Measurements from ENCODE around the gene JMJD7.
A peak's percentile ranks its signal among the peaks of the same experiment; 100 is the strongest.

Gene JMJD7

GRCh38 chr15:41827880-41828806 is at the start of gene JMJD7:
Gene JMJD7, plus strand, starts transcription at chr15:41828092. Its CDS starts 33 bp downstream, at chr15:41828125.
- peak; percentile 90 to 97 (median 91) for DNase-seq (ENCODE audit: low read depth in 3 of 3, low spot score in 1 of 3)

- no peak for DNase-seq (ENCODE audit: low read depth in 3 of 3, low spot score in 1 of 3)
These were observed 49.4 kb upstream of the JMJD7 start for GRCh38 chr15:41778521-41778920.

- DNase-seq (ENCODE audit: low read depth in 3 of 3, low spot score in 1 of 3): no peak
These were observed 48.2 kb upstream of the JMJD7 start for GRCh38 chr15:41779662-41780157.

GRCh38 chr15:41780266-41780665 is 47.6 kb upstream of the JMJD7 start:
- DNase-seq (ENCODE audit: low read depth in 3 of 3, low spot score in 1 of 3): no peak

GRCh38 chr15:41780727-41781126 is 47.2 kb upstream of the JMJD7 start:
- no peak for DNase-seq (ENCODE audit: low read depth in 3 of 3, low spot score in 1 of 3)

GRCh38 chr15:41782371-41783282 is 45.3 kb upstream of the JMJD7 start:
- no peak for DNase-seq (ENCODE audit: low read depth in 3 of 3, low spot score in 1 of 3)

GRCh38 chr15:41783296-41783695 is 44.6 kb upstream of the JMJD7 start:
- DNase-seq (ENCODE audit: low read depth in 3 of 3, low spot score in 1 of 3): no peak

- DNase-seq (ENCODE audit: low read depth in 3 of 3, low spot score in 1 of 3): no peak
These were observed 39.6 kb upstream of the JMJD7 start for GRCh38 chr15:41788262-41788661.

GRCh38 chr15:41789236-41789635 is 38.7 kb upstream of the JMJD7 start:
- DNase-seq (ENCODE audit: low read depth in 3 of 3, low spot score in 1 of 3): no peak

- DNase-seq (ENCODE audit: low read depth in 3 of 3, low spot score in 1 of 3): no peak
These were observed 38.2 kb upstream of the JMJD7 start for GRCh38 chr15:41789662-41790061.

- no peak for DNase-seq (ENCODE audit: low read depth in 3 of 3, low spot score in 1 of 3)
These were observed 37.7 kb upstream of the JMJD7 start for GRCh38 chr15:41790169-41790568.

- DNase-seq (ENCODE audit: low read depth in 3 of 3, low spot score in 1 of 3): no peak
These were observed 36.9 kb upstream of the JMJD7 start for GRCh38 chr15:41790756-41791546.

- no peak for DNase-seq (ENCODE audit: low read depth in 3 of 3, low spot score in 1 of 3)
These were observed 36.4 kb upstream of the JMJD7 start for GRCh38 chr15:41791547-41791937.

- no peak for DNase-seq (ENCODE audit: low read depth in 3 of 3, low spot score in 1 of 3)
These were observed 35.8 kb upstream of the JMJD7 start for GRCh38 chr15:41792000-41792637.

- no peak for DNase-seq (ENCODE audit: low read depth in 3 of 3, low spot score in 1 of 3)
These were observed 33.8 kb upstream of the JMJD7 start for GRCh38 chr15:41794081-41794480.

- DNase-seq (ENCODE audit: low read depth in 3 of 3, low spot score in 1 of 3): no peak
These were observed 31.7 kb upstream of the JMJD7 start for GRCh38 chr15:41795996-41796856.

- no peak for DNase-seq (ENCODE audit: low read depth in 3 of 3, low spot score in 1 of 3)
These were observed 30.5 kb upstream of the JMJD7 start for GRCh38 chr15:41797201-41797944.

GRCh38 chr15:41798607-41799487 is 29.0 kb upstream of the JMJD7 start:
- DNase-seq (ENCODE audit: low read depth in 3 of 3, low spot score in 1 of 3): no peak
